Aorta (tissue), 5 donors: ENCODE results near the gene ARHGAP11B.
"Not testable (repeated sequence)": the region's sequence is repeated elsewhere in the genome, so short reads cannot be mapped to it uniquely, and the experiment has no call there.

Experiments used
- ATAC-seq: fragments of 200-7000 bp; cut with Tn5 transposase; one replicate; pipeline ENCODE4 v1.9.1; 2022; ENCODE audit warnings: moderate library complexity; ENCODE audit not compliant: low FRiP score
- DNase-seq, 2 donors: peaks; one replicate each; pipeline ENCODE4 v3.0.0-alpha.2; 2020
- H3K27ac ChIP-seq, 2 donors: one replicate each; pipeline ENCODE4 v1.5.1; 2013; ENCODE audit warnings: low read length in 2 of 2, mild to moderate bottlenecking in 2 of 2, moderate library complexity in 2 of 2, control low read depth in 1 of 2, inconsistent platforms in 1 of 2, low read depth in 1 of 2
- H3K27me3 ChIP-seq, 2 donors: one replicate each; pipeline ENCODE4 v1.6.1; 2013; ENCODE audit warnings: control low read depth in 1 of 2, low read length in 1 of 2, mild to moderate bottlenecking in 1 of 2, moderate library complexity in 1 of 2; ENCODE audit not compliant: insufficient read depth in 2 of 2, control insufficient read depth in 1 of 2
- H3K36me3 ChIP-seq, 2 donors: one replicate each; pipeline ENCODE4 v1.6.1; 2013; ENCODE audit warnings: control low read depth in 1 of 2, low read length in 1 of 2, mild to moderate bottlenecking in 1 of 2; ENCODE audit not compliant: insufficient read depth in 2 of 2, control insufficient read depth in 1 of 2
- H3K4me1 ChIP-seq, 2 donors: one replicate each; pipeline ENCODE4 v1.6.1; 2013; ENCODE audit warnings: low read length in 2 of 2, control low read depth in 1 of 2, mild to moderate bottlenecking in 1 of 2, moderate library complexity in 1 of 2; ENCODE audit not compliant: insufficient read depth in 2 of 2, control insufficient read depth in 1 of 2
- H3K4me3 ChIP-seq, 2 donors: one replicate each; pipeline ENCODE4 v1.5.1; 2013; ENCODE audit warnings: low read length in 2 of 2, control low read depth in 1 of 2, mild to moderate bottlenecking in 1 of 2
- H3K9me3 ChIP-seq: one replicate; pipeline ENCODE4 v1.6.1; 2013; ENCODE audit warnings: mild to moderate bottlenecking, low read length; ENCODE audit not compliant: control insufficient read depth
- WGBS, 2 donors: extraction: QIAGEN DNeasy Blood & Tissue Kit; methylation state at CpG; one replicate each; pipeline ENCODE4 v1.1.7; 2013; 5-methylcytosine and 5-hydroxymethylcytosine counted together
- intact Hi-C, 2 donors: fragments of 100-400 bp; cut with DNase I; formaldehyde crosslinking; loops; one replicate each; pipeline versions ENCODE4 v1.14.2 to v1.15.0; 2022
- long read RNA-seq, 2 donors: library from polyadenylated mRNA; unstranded; transcript quantifications; one replicate each; pipeline ENCODE4 v2.0.0, GENCODE V29; 2020 to 2021
- donor health status: healthy with polysubstance abuse.
- donor health status: Bipolar disorder and iron deficiency.
- donor health status: DM: no; HTN: no; CAD: no.
- donor health status: DM: no; HTN: no; CAD: no.
- donor health status: DM: yes; HTN: yes; CAD: no.

The ARHGAP11B gene
- long read RNA-seq, donor 1, result 0 reads
- long read RNA-seq, donor 2, partial matches to known transcripts, result 0 of 1 reads
- long read RNA-seq, donor 2, other reads (novel, unspliced or antisense), result 0 of 1 reads

DNA sequence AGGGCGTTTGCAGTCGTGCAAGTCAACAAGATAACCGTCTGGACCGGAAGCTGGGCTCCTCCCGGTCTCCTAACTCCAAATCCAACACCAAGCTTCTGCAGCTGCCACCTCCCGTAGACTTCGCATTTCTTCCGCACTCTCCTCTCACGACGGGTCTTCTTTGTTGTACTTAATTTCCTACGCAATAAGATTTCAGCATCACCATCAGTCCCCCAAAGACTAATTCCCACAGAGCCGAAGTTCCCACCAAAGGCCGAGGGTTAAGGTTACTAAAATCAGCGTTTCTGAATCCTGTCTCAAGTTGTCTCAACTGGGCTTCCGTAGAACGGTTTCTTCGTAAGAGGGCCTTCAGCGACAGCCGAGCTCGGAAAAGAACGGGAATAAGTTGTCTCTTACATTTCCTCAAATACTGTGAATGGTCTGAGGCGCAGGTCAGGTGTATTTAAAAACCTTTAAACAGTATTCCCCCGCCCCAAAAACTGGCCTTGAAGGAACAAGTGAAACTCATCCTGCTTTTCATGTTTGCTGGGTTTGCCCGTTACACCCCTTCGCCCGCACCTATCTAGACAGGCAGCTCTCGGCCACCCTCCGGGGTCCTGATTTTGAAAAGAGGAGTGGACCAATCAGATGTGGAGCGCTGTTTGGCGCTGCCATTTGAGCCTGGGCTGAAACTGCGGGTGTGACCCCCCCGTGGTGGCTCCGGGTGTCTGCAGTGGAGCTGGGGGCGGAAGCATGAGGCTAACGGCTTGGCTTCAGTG is at the start of gene ARHGAP11B:
ARHGAP11B (plus strand) TSS at position 693 of the 758 bp plus-strand sequence.
- ATAC-seq, result peak; percentile 99
- WGBS, 2 donors, result 0% methylated on average over 33 to 35 of the region's 35 CpGs
- DNase-seq, result peak; percentile 94 to 95
- Histone ChIP-seq H3K4me3 (peak within 1 kb of the TSS; percentile 39 to 69), H3K27ac (peak within 1 kb of the TSS in 1 of 2 donors; percentile 57)
- H3K27me3 ChIP-seq, H3K36me3 ChIP-seq, intact Hi-C loops, H3K9me3 ChIP-seq, H3K4me1 ChIP-seq: not testable (repeated sequence)

DNA sequence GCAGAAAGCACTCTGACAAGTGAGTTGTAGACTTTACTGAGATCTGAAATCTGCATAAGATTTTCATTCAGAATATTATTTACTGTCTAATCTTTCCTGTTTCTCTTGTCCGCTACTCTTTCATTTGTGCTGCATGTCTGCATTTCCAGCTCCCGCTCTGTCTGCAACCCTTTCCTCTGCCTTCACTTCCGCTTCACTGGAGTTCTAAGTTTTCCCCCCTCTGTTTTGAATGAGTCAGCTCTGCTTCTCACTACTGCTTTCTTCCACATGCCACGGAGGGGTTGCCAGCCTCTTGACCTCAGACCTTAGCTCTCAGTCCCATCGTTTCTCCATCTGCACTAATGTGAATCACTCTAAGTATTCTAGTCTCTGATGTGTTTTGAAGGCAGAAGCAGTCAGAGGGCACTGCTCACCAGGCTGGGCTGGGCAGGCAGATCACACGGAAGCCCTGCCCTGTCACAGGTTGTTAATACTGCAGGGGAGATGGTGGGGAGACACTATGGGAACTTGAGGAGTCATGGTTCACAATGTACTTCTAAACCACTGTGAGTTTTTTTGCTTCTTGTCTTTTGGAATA is 46.4 kb upstream of the ARHGAP11B start:
- H3K4me1 ChIP-seq, H3K36me3 ChIP-seq, intact Hi-C loops, H3K4me3 ChIP-seq, H3K27me3 ChIP-seq, ATAC-seq, H3K9me3 ChIP-seq, DNase-seq, H3K27ac ChIP-seq: not testable (repeated sequence)
- WGBS, 2 donors, result no CpG with 5 or more reads among the region's 6 CpGs

DNA sequence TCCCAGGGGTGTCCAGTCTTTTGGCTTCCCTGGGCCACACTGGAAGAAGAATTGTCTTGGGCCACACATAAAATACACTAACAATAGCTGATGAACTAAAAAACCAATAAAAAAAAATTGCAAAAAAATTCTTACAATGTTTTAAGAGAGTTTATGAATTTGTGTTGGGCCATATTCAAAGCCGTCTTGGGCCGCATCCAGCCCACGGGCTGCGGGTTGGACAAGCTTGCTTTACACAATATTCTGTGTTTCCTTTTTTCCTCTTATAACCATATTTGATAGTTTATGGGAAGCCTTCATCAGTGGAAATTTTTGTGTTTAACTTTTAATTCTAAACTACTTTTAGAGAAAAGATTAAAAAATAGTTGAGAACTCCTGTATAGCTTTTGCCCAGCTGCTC is 45.2 kb upstream of the ARHGAP11B start:
- ATAC-seq, result peak; percentile 66
- H3K4me1 ChIP-seq, result not testable (repeated sequence)

DNA sequence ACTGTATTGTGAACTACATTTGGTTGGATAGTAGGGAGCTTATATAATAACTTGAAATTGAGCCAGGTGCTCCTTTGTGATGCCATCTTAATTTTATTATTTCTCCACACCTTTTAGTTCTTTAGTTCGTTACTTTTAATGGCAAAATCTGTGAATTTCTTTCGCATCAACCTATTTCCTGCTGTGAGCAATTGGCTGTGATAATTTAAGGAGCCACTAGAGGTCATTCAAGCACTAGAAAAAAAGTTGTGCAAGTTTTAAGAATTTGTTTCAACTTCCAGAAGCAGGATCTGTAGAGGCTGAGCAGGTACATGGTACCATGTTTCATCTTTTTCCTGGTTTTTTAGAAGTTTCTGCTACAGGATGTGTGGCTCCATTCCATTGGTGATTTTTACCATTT is 27.0 kb upstream of the ARHGAP11B start:
- H3K27me3 ChIP-seq, DNase-seq, ATAC-seq, H3K27ac ChIP-seq, H3K9me3 ChIP-seq, intact Hi-C loops, H3K36me3 ChIP-seq, H3K4me3 ChIP-seq, H3K4me1 ChIP-seq: not testable (repeated sequence)
- 15 to 22% methylated on average over 2 of the region's 2 CpGs for WGBS, 2 donors

More for the DNA sequence above, 45.2 kb upstream of the ARHGAP11B start:
- WGBS, 2 donors, result no CpG with 5 or more reads among the region's 4 CpGs
- H3K4me3 ChIP-seq, H3K27me3 ChIP-seq, H3K27ac ChIP-seq, H3K36me3 ChIP-seq, intact Hi-C loops, DNase-seq, H3K9me3 ChIP-seq: not testable (repeated sequence)

DNA sequence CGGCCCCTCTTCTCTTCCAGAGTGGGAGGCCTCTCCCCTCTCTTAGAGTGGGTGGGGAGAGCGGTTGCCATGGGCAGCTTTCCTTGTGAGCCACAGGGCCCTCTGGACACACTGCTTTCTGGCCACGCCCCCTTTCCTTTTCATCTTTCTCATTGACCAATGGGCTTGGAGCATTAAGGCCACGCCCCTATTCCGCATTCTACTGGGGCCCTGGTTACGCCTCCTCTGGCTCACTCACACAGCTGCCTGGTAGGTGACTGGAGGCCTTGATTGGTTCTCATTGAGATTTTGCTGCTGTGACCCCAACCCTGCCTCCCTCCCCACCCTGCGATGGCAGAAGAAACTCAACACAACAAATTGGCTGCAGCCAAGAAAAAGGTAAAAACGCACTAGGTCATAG is 22.1 kb upstream of the ARHGAP11B start, which contains the start of gene GOLGA8H:
GOLGA8H (plus strand) TSS at position 233 of the 400 bp plus-strand sequence; CDS start at position 331, 98 bp downstream.
- intact Hi-C loops, H3K27me3 ChIP-seq, DNase-seq, H3K27ac ChIP-seq, H3K36me3 ChIP-seq, H3K4me1 ChIP-seq, H3K4me3 ChIP-seq, ATAC-seq, H3K9me3 ChIP-seq: not testable (repeated sequence)
- 87 to 98% methylated on average over 5 to 7 of the region's 8 CpGs for WGBS, 2 donors

DNA sequence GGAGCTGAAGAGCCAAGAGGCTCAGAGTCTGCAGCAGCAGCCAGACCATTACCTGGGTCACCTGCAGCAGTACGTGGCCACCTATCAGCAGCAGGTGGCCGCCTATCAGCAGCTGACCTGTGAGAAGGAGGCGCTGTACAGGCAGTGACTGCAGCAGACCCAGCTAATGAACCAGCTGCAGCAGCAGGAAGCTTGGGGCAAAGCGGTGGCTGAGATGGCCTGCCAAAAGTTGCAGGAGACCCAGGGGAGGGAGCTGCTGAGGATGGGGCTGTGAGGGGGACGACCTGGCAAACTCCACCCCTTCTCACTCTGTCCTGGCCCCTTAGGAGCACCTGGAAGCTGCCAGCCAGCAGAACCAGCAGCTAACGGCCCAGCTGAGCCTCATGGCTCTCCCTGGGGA is 13.7 kb upstream of the ARHGAP11B start:
- DNase-seq, H3K9me3 ChIP-seq, ATAC-seq, H3K27me3 ChIP-seq, H3K4me3 ChIP-seq, H3K36me3 ChIP-seq, H3K4me1 ChIP-seq, intact Hi-C loops, H3K27ac ChIP-seq: not testable (repeated sequence)
- 20% methylated on average over 1 of the region's 6 CpGs; no CpG with 5 or more reads in 1 of the 2 donors for WGBS, 2 donors

DNA sequence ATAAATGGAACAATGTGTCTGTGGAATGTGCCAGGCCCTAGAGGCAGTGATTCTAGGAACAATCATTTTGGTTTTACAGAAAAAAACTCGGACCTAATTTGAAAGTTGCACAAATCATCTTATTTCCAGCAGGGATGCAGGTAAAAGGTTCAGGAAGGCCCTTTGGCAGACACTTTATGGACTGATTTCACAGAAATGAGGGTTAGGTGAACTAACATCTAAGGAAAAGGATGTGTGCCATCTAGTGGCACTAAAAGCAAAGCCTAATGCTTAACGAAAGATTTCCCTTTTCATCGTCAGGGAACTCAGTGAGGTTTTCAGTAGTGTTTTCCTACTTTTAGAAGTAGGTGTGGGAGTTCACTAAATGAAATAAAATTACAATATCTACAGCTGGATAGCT is 4.6 kb upstream of the ARHGAP11B start:
- DNase-seq, H3K27ac ChIP-seq, H3K4me1 ChIP-seq, H3K36me3 ChIP-seq, intact Hi-C loops, H3K9me3 ChIP-seq, ATAC-seq, H3K4me3 ChIP-seq, H3K27me3 ChIP-seq: not testable (repeated sequence)
- 10% methylated on average over 1 to 2 of the region's 3 CpGs for WGBS, 2 donors

DNA sequence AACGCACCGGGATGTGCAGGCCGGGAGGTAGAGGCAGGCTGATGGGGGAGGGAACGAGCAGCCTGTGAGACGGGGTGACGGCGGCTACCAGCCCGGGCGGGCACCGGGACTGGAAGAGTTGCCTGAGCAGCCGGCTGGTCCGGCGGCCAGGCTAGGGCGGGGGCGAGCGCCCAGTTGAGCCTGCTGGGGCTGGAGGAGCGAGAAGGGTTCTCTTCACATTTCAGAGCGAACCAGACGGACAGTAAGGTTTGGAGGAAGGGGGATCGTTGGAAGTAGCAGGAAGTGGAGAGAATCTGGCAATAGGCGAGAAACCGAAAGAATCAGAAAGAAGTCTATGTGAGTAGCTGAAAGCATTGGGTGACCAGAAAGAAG is 252 bp downstream of the ARHGAP11B start:
- H3K27ac ChIP-seq, H3K4me1 ChIP-seq, H3K27me3 ChIP-seq, DNase-seq, H3K36me3 ChIP-seq, ATAC-seq, H3K9me3 ChIP-seq, intact Hi-C loops: not testable (repeated sequence)
- WGBS, 2 donors, result 0% methylated on average over 9 to 12 of the region's 22 CpGs
- peak overlapping the region; percentile 39 to 48 for H3K4me3 ChIP-seq

DNA sequence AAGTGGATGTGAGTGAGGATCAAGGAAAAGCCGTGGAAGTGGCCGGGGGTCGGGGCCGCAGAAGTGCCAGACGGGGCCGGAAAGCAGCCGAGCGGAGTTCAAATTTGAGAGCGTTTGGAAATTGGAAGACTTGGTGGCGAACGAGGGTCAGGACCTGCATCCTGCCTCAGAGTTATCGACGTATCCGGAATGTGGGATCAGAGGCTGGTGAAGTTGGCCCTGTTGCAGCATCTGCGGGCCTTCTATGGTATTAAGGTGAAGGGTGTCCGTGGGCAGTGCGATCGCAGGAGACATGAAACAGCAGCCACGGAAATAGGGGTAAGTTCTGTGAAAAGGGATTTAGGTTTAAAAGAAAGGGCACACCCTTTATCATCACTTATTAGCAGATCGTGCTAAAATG is 704 bp downstream of the ARHGAP11B start:
- ATAC-seq, H3K27ac ChIP-seq: not testable (repeated sequence)
- WGBS, 2 donors, result 0% methylated on average over 11 to 15 of the region's 20 CpGs

More for the DNA sequence above, 704 bp downstream of the ARHGAP11B start:
- intact Hi-C loops, H3K4me3 ChIP-seq, DNase-seq, H3K4me1 ChIP-seq, H3K36me3 ChIP-seq, H3K9me3 ChIP-seq, H3K27me3 ChIP-seq: not testable (repeated sequence)
